ENCODE measurements around the gene ANKRD12.
"Not testable (repeated sequence)": the region's sequence is repeated elsewhere in the genome, so short reads cannot be mapped to it uniquely, and the experiment has no call there.

Gene ANKRD12

GRCh38 chr18:9249254-9249653, 112.7 kb downstream of the ANKRD12 start:
- Histone ChIP-seq H2AFZ (no peak overlapping the region), H3K36me3 (ENCODE audit: control insufficient read depth, insufficient read depth, low read length) (no peaks in the 10 kb centered on the region), H3K4me2 (ENCODE audit: low read length) (no peak overlapping the region), H3K27me3 (ENCODE audit: control insufficient read depth, insufficient read depth, low read length) (no peaks in the 10 kb centered on the region), H3K27ac (no peak overlapping the region), H3K4me1 (no peaks in the 10 kb centered on the region), H3K9ac (no peak overlapping the region), H3K9me3 (ENCODE audit: control insufficient read depth, low read length) (no peaks in the 10 kb centered on the region), H3K4me3 (ENCODE audit: low read depth, low read length) (no peak overlapping the region), H3K79me2 (no peaks in the 10 kb centered on the region)
- TF ChIP-seq, protein P1, sequence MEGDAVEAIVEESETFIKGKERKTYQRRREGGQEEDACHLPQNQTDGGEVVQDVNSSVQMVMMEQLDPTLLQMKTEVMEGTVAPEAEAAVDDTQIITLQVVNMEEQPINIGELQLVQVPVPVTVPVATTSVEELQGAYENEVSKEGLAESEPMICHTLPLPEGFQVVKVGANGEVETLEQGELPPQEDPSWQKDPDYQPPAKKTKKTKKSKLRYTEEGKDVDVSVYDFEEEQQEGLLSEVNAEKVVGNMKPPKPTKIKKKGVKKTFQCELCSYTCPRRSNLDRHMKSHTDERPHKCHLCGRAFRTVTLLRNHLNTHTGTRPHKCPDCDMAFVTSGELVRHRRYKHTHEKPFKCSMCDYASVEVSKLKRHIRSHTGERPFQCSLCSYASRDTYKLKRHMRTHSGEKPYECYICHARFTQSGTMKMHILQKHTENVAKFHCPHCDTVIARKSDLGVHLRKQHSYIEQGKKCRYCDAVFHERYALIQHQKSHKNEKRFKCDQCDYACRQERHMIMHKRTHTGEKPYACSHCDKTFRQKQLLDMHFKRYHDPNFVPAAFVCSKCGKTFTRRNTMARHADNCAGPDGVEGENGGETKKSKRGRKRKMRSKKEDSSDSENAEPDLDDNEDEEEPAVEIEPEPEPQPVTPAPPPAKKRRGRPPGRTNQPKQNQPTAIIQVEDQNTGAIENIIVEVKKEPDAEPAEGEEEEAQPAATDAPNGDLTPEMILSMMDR (IDR thresholded peaks at IDR 0.05), result no peak

GRCh38 chr18:9259173-9259572, 122.6 kb downstream of the ANKRD12 start:
- no peaks in the 10 kb centered on the region for H3K27me3 ChIP-seq (ENCODE audit: control insufficient read depth, insufficient read depth, low read length)
- no peak overlapping the region for H2AFZ ChIP-seq
- H3K4me1 ChIP-seq, result peaks cover 4% of the 10 kb centered on the region
- H3K9me3 ChIP-seq (ENCODE audit: control insufficient read depth, low read length), result no peaks in the 10 kb centered on the region
- TF ChIP-seq, protein P1 (IDR thresholded peaks at IDR 0.05), result no peak
- no peak overlapping the region for H3K4me2 ChIP-seq (ENCODE audit: low read length)
- H3K9ac ChIP-seq, result no peak overlapping the region
- H3K79me2 ChIP-seq, result no peaks in the 10 kb centered on the region
- no peaks in the 10 kb centered on the region for H3K36me3 ChIP-seq (ENCODE audit: control insufficient read depth, insufficient read depth, low read length)
- H3K4me3 ChIP-seq (ENCODE audit: low read depth, low read length), result no peak overlapping the region
- no peak overlapping the region for H3K27ac ChIP-seq

DNA sequence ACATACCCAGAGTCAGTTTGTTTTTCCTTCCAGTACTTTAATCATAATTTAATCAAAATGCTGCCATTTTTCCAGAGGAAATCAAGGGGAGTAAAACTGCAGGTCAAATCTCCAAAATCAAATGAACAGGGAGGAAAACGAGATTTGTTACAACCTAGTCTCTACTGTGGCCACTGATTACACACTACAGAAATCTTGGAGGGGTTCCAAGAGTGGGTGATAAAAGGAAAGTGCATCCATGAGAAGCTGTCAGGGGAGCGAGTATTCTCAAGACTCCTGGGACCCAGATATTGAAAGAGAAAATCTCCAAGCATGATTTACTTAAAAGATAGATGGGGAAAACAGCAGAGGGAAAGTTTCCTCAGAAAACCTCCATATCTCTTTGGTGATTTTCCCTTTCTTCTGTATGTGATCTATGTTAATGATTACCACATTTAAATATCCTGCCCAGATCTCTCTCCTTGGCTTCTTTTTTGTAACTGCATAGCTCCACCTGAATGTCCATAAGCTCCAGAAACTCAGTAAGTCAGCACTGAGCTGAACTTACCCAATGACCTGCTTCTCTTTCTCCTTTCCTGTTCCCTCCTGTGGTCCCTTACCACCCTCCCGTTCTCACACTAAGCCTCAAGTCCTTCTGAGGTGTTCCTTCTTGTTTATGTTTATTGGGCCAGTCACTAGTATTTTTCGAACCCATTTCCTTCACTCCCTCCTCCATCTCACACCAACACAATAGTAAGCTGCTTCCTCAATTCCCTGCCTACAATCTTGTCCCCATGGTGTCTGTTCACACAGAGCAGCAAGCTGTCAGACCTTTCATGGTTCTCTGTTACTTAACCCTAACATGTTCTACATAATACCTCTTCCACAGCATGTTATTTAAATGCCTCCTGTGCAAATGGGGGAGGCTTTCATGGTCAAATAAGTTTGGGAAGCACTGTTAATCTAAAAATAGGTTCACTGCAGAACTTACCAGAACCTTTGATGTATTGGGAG, 124.1 kb downstream of the ANKRD12 start:
- no peak overlapping the region for H3K4me3 ChIP-seq (ENCODE audit: low read depth, low read length)
- no peak overlapping the region for H3K4me2 ChIP-seq (ENCODE audit: low read length)
- H3K36me3 ChIP-seq (ENCODE audit: control insufficient read depth, insufficient read depth, low read length), result no peaks in the 10 kb centered on the region
- TF ChIP-seq, protein P1 (IDR thresholded peaks at IDR 0.05), result no peak
- no peaks in the 10 kb centered on the region for H3K9me3 ChIP-seq (ENCODE audit: control insufficient read depth, low read length)
- H2AFZ ChIP-seq, result no peak overlapping the region
- no peak overlapping the region for H3K9ac ChIP-seq
- no peaks in the 10 kb centered on the region for H3K79me2 ChIP-seq
- H3K27me3 ChIP-seq (ENCODE audit: control insufficient read depth, insufficient read depth, low read length), result no peaks in the 10 kb centered on the region
- H3K4me1 ChIP-seq, result peaks cover 4% of the 10 kb centered on the region
- H3K27ac ChIP-seq, result no peak overlapping the region

- no peak overlapping the region for H3K27ac ChIP-seq
- TF ChIP-seq, protein P1 (IDR thresholded peaks at IDR 0.05), result no peak
- no peak overlapping the region for H3K4me3 ChIP-seq (ENCODE audit: low read depth, low read length)
- no peaks in the 10 kb centered on the region for H3K27me3 ChIP-seq (ENCODE audit: control insufficient read depth, insufficient read depth, low read length)
- H3K9ac ChIP-seq, result no peak overlapping the region
- no peak overlapping the region for H2AFZ ChIP-seq
- no peaks in the 10 kb centered on the region for H3K36me3 ChIP-seq (ENCODE audit: control insufficient read depth, insufficient read depth, low read length)
- peaks cover 4% of the 10 kb centered on the region for H3K4me1 ChIP-seq
- no peaks in the 10 kb centered on the region for H3K79me2 ChIP-seq
- H3K9me3 ChIP-seq (ENCODE audit: control insufficient read depth, low read length), result no peaks in the 10 kb centered on the region
- H3K4me2 ChIP-seq (ENCODE audit: low read length), result no peak overlapping the region
Observed at GRCh38 chr18:9263264-9263663, 126.7 kb downstream of the ANKRD12 start.

DNA sequence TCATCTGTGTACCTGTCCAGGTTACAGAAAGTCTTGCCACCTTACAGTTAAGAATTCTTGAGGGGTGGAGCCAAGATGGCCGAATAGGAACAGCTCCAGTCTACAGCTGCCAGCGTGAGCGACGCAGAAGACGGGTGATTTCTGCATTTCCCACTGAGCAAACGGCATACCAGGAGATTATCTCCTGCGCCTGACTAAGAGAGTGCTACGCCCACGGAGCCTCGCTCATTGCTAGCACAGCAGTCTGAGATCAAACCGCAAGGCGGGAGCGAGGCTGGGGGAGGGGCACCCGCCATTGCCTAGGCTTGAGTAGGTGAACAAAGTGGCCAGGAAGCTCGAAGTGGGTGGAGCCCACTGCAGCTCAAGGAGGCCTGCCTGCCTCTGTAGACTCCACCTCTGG, 128.2 kb downstream of the ANKRD12 start:
- not testable (repeated sequence) for H3K4me2 ChIP-seq (ENCODE audit: low read length)

More for the DNA sequence above, 128.2 kb downstream of the ANKRD12 start:
- not testable (repeated sequence) for H3K9ac ChIP-seq; H3K9me3 ChIP-seq (ENCODE audit: control insufficient read depth, low read length); H3K27me3 ChIP-seq (ENCODE audit: control insufficient read depth, insufficient read depth, low read length); H3K27ac ChIP-seq; H3K79me2 ChIP-seq; H2AFZ ChIP-seq; H3K4me1 ChIP-seq; H3K4me3 ChIP-seq (ENCODE audit: low read depth, low read length); H3K36me3 ChIP-seq (ENCODE audit: control insufficient read depth, insufficient read depth, low read length)

All from parathyroid adenoma (tissue), 2 donors.